ENCODE data around the gene NMRK2.
"Not testable (repeated sequence)": the region's sequence is repeated elsewhere in the genome, so short reads cannot be mapped to it uniquely, and the experiment has no call there.

Gene NMRK2

DNA sequence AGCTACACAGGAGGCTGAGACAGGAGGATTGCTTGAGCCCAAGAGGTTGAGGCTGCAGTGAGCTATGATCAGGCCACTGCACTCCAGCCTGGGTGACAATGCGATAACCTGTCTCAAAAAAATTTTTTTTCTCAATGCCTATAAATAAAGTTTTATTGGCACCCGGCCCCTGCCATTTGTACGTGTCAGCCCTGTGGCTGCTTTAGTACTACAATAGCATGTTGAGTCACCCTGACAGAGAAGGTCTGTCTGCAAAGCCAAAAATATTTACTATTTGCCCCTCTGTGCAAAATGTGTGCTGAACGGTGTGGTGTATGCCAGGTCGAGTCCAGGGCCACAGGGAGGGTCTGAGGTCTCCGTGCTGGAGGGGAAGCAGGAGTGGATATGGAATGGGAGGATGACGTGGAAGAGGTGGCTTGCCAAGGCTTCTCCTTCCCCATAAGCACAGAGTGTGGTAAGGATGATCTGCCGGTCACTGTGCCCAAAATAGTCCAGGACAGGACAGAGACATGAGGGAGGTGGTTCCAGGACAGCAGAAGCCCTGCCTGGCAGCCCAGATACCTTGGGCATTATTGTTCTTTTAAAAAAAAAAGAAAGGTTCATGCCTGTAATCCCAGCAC lies 10.0 kb downstream of the NMRK2 start:
- no peak overlapping the region for H3K4me3 ChIP-seq (ENCODE audit: low read depth, low read length)
- DNase-seq (ENCODE audit: low read depth), result peak; percentile 17
- TF ChIP-seq, protein P1, sequence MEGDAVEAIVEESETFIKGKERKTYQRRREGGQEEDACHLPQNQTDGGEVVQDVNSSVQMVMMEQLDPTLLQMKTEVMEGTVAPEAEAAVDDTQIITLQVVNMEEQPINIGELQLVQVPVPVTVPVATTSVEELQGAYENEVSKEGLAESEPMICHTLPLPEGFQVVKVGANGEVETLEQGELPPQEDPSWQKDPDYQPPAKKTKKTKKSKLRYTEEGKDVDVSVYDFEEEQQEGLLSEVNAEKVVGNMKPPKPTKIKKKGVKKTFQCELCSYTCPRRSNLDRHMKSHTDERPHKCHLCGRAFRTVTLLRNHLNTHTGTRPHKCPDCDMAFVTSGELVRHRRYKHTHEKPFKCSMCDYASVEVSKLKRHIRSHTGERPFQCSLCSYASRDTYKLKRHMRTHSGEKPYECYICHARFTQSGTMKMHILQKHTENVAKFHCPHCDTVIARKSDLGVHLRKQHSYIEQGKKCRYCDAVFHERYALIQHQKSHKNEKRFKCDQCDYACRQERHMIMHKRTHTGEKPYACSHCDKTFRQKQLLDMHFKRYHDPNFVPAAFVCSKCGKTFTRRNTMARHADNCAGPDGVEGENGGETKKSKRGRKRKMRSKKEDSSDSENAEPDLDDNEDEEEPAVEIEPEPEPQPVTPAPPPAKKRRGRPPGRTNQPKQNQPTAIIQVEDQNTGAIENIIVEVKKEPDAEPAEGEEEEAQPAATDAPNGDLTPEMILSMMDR (IDR thresholded peaks at IDR 0.05; ENCODE audit: low read depth, low read length), result no peak
- TF ChIP-seq POLR2A (IDR thresholded peaks at IDR 0.05; ENCODE audit: extremely low read depth, insufficient read length), result no peak
- no peak for TF ChIP-seq MYC (IDR thresholded peaks at IDR 0.05; ENCODE audit: low read depth, low read length)
- TF ChIP-seq, protein P2, sequence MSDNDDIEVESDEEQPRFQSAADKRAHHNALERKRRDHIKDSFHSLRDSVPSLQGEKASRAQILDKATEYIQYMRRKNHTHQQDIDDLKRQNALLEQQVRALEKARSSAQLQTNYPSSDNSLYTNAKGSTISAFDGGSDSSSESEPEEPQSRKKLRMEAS (IDR thresholded peaks at IDR 0.05; ENCODE audit: low read depth, low read length), result no peak

DNA sequence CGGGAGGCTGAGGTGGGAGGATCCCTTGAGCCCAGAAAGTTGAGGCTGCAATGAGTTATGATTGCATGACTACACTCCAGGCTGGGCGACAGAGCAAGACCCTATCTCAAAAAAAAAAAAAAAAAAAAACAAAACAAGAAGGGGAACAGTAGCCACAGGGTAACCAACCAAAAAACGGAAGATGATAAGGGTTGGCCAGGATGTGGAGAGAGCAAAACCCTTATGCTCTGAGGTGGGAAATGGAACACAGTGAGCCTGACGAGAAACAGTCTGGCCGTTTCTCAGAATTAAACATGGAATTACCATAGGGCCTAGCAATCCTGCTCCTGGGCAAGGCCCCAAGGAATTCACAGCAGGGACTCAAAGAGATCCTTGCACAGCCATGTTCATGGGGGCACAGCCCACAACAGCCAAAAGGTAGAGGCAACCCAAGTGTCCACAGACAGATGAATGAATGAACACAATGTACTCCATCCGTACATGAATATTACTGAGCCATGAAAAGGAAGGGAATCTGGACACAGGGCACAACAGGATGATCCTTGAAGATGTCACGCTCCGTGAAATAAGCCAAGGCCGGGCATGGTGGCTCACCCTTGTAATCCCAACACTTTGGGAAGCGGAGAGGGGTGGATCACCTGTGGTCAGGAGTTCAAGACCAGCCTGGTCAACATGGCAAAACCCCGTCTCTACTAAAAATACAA lies 11.3 kb downstream of the NMRK2 start:
- no peak for TF ChIP-seq POLR2A (IDR thresholded peaks at IDR 0.05; ENCODE audit: extremely low read depth, insufficient read length)
- no peak for TF ChIP-seq MYC (IDR thresholded peaks at IDR 0.05; ENCODE audit: low read depth, low read length)
- TF ChIP-seq, protein P1 (IDR thresholded peaks at IDR 0.05; ENCODE audit: low read depth, low read length), result no peak
- TF ChIP-seq, protein P2 (IDR thresholded peaks at IDR 0.05; ENCODE audit: low read depth, low read length), result no peak

DNA sequence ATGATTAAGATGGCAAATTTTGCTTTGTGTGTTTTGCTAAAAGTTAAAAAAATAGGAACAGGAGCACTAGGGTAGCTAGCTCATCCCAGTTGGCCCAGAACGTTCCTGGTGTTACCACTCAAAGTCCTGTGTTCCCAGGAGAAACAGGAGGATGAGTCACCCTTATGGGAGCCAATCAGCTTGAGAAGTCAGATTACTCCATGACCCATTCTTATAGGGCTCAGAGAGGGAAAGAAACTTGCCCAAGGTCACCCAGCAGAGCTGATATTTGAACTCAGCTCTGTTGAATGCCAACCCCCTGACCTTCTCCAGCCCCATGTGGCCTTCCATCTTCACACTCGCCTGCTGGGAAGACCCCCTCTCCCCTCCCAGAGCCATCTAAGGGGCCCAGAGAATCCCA lies 13.0 kb downstream of the NMRK2 start:
- TF ChIP-seq POLR2A (IDR thresholded peaks at IDR 0.05; ENCODE audit: extremely low read depth, insufficient read length) (no peak), MYC (IDR thresholded peaks at IDR 0.05; ENCODE audit: low read depth, low read length) (no peak)
- TF ChIP-seq, protein P1 (IDR thresholded peaks at IDR 0.05; ENCODE audit: low read depth, low read length), result no peak
- TF ChIP-seq, protein P2 (IDR thresholded peaks at IDR 0.05; ENCODE audit: low read depth, low read length), result no peak
- DNase-seq (ENCODE audit: low read depth), result no peak
- no peak overlapping the region for H3K4me3 ChIP-seq (ENCODE audit: low read depth, low read length)

More for the DNA sequence above, 11.3 kb downstream of the NMRK2 start:
- H3K4me3 ChIP-seq (ENCODE audit: low read depth, low read length), result no peak overlapping the region
- DNase-seq (ENCODE audit: low read depth), result peak; percentile 20

DNA sequence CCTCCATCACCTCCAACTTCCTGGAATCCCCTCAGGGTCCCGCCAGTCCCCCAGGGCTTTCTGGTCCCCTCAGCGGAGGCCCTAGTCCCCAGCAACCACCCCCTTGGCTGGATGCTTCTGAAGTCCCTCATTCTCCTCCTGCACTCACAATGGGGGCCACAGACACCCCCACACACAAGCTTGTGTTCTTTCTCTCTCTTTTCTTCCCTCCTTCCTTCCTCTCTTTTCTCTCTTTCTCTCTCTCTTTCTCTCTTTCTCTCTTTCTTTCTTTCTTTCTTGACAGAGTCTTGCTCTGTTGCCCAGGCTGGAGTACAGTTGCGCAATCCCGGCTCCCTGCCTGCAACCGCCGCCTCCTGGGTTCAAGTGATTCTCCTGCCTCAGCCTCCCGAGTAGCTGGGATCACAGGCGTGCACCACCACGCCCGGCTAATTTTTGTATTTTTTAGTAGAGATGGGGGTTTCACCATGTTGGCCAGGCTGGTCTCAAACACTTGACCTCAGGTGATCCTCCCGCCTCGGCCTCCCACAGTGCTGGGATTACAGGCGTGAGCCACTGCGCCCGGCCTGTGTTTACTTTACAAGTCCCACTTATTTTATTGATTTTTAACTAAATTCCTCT lies 14.6 kb downstream of the NMRK2 start:
- not testable (repeated sequence) for H3K4me3 ChIP-seq (ENCODE audit: low read depth, low read length); DNase-seq (ENCODE audit: low read depth)

DNA sequence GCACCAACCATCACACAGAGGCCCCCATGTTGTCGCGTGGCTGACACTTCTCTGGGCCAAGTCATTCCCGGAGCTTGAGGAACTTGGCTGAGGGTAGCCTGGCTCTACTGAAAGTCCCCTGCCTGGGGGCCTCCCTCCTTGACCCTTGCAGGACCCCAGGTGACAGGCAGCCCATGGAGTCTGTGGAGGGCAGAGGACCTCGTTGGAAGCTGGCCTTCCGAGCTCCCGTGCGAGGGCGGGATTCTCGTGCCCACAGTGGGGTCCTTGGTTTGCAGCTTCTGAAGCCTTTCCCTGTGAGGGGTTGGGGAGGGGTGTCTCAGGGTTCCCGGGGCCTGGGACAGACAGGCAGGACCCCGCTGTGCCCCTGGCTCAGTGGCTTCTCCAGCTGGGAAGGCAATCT lies 16.4 kb downstream of the NMRK2 start:
- no peak for DNase-seq (ENCODE audit: low read depth)
- TF ChIP-seq POLR2A (IDR thresholded peaks at IDR 0.05; ENCODE audit: extremely low read depth, insufficient read length), result no peak
- TF ChIP-seq, protein P2 (IDR thresholded peaks at IDR 0.05; ENCODE audit: low read depth, low read length), result no peak
- no peak for TF ChIP-seq MYC (IDR thresholded peaks at IDR 0.05; ENCODE audit: low read depth, low read length)
- TF ChIP-seq, protein P1 (IDR thresholded peaks at IDR 0.05; ENCODE audit: low read depth, low read length), result no peak
- H3K4me3 ChIP-seq (ENCODE audit: low read depth, low read length), result no peak overlapping the region
